RPMI7951 (cell line): ENCODE results near the gene YPEL1. TPM values are rescaled to one million over a fixed set of nuclear protein-coding genes. Genes with fewer than 3 reads are reported as not detected.
A peak's percentile ranks its signal among the peaks of the same experiment; 100 is the strongest.
"Not testable (repeated sequence)": the region's sequence is repeated elsewhere in the genome, so short reads cannot be mapped to it uniquely, and the experiment has no call there.

ENCODE experiments used
- DNase-seq: peaks from one replicate; pipeline ENCODE4 v3.0.0-alpha.2; 2012; ENCODE audit warnings: low read depth
- total RNA-seq: library from RNA; depleted of rRNA; stranded (reverse); fragments of >200 nt; shearing (Covaris generic); gene quantifications from 2 replicates; pipeline ENCODE4 v1.2.3, GENCODE V29; 2014

YPEL1 gene
- total RNA-seq, 1 experiment from 2014 or later: 1.8 TPM

- no peak for DNase-seq
Observed at GRCh38 chr22:21753374-21754111, 17.9 kb upstream of the YPEL1 start.

DNA sequence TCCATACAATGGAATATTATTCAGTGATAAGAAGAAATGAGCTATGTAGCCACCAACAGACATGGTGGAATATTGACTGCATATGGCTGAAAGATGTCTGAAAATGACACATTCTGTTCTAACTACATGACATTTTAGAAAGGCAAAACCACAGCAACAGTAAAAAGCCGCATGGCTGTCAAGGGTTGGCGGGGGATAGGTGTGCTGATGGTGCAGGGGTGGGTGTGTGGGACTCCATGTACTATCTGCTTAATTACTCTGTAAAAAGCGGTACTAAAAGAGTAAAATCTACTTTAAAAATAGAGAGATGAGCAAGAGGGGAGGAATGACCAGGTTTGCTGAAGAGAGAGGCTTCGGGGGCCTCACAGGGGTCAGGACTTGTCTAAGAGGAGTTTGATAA is 16.7 kb upstream of the YPEL1 start:
- no peak for DNase-seq

DNA sequence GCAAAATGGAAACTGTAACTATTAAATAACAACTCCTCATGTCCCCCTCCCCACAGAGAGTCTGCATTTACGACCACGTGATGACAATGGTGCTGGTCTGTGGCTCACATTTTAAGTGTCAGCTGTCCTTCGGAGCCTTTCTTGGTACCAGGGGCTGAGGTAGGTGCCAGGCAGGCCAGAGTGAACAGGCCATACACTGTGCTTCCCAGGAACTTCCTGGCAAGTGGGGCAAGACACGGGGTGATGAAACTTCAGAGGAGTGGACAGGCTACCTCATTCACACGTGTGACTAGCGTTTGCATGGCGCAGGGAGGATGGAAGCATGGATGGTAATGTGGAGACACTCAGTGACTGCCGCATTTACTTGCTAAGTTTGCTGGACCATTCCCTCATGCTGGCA is 10.4 kb upstream of the YPEL1 start:
- DNase-seq: no peak

GRCh38 chr22:21744917-21745316 is 9.3 kb upstream of the YPEL1 start:
- peak; percentile 7 for DNase-seq

GRCh38 chr22:21741790-21742189 is 6.2 kb upstream of the YPEL1 start:
- no peak for DNase-seq

GRCh38 chr22:21741059-21741458 is 5.5 kb upstream of the YPEL1 start:
- DNase-seq: no peak

DNA sequence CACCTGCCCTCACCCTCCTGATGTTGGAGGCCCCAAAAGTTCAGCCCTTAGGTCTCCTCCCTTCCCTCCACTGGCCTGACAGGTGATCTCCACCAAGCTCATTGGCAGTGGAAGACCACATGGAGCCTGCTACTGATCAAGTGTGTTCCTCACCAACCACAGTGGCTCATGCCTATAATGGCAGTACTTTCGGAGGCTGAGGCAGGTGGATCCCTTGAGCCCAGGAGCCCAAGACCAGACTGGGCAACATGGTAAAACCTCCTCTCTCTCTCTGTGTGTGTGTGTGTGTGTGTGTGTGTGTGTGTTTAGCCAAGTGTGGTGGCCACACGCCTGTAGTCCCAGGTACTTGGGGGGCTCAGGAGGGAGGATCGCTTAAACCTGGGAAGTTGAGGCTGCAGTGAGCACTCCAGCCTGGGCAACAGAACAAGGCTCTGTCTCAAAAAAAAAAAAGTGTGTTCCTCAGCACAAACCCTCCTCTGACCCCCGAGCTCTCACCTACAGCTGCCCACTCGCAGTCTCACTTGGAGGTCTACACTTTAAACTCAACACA is 4.3 kb upstream of the YPEL1 start:
- DNase-seq: no peak

- no peak for DNase-seq
Observed at GRCh38 chr22:21738966-21739365, 3.4 kb upstream of the YPEL1 start.

GRCh38 chr22:21738081-21738480 is 2.5 kb upstream of the YPEL1 start:
- no peak for DNase-seq

DNA sequence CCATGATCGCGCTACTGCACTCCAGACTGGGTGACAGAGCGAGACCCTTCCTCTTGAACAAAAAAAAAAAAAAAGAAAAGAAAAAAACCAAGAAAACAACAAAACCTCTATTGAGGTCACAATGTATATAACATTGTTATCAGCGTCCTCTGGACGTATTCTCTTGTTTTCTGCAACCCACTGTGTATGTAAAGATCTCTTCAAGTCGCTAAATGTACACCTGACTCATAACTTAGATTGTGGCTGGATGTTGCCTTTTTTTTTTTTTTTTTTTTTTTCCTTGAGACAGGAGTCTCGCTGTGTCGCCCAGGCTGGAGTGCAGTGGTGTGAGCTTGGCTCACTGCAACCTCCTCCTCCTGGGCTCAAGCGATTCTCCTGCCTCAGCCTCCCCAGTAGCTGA is 1.4 kb upstream of the YPEL1 start:
- DNase-seq: no peak

DNA sequence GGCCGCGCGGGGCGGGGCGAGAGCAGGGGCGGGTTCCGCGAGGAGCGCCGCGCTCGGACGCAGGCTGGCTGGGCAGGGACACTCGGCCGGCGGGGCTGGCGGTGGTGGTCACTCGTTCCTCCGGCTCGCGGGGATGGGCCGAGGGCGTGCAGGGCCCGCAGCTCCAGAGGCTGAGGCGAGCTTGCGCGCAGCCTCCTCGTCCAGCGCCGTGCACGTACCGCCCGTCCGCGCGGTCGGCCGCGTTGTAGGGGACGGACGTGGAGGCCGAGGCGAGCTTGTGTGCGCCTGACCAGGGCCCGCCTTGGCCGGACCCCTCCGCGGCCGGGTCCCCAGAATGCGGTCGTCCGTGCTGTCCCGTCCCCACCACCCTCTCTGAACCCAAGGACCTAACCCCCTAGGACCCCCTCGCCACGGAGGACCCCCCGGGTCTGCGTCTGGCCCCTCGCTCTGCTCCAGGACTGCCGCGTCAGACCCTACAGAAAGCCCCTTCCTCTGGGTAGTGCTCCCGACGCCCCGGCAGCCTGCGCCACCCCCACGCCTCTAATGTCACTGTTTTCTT is 569 bp upstream of the YPEL1 start:
- DNase-seq: no peak

DNA sequence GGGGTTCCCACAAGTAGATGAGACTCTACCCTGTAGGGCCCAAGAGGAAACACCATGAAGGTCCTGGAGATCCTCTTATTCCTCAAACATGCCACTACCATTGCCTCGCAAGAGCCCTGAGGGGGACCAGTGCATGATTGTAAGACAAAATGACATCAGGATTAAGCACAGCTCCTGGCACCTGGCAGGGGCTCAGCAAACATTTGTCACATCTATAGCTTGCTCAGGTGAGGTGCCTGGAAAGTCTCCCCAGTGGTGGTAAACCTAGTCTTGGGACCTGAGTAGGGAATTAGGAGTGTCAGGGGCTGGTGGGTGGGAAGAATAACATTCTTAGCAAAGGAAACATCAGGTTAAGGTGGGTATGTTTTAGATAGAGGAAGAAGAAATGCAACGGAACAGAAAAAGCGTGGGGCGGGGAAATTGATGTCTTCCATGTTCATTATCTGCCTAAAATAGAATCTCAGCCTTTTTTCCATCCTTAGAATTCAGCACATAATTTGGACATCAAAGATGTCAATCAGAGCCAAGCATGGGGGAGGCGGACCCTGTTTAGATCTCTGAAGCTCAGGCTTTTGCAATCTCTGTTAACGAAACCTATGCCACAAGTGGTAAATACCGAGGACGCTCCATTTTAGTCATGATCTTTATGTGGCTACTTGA is 924 bp downstream of the YPEL1 start:
- DNase-seq: no peak

GRCh38 chr22:21731503-21731902 is 4.1 kb downstream of the YPEL1 start:
- DNase-seq: no peak

DNA sequence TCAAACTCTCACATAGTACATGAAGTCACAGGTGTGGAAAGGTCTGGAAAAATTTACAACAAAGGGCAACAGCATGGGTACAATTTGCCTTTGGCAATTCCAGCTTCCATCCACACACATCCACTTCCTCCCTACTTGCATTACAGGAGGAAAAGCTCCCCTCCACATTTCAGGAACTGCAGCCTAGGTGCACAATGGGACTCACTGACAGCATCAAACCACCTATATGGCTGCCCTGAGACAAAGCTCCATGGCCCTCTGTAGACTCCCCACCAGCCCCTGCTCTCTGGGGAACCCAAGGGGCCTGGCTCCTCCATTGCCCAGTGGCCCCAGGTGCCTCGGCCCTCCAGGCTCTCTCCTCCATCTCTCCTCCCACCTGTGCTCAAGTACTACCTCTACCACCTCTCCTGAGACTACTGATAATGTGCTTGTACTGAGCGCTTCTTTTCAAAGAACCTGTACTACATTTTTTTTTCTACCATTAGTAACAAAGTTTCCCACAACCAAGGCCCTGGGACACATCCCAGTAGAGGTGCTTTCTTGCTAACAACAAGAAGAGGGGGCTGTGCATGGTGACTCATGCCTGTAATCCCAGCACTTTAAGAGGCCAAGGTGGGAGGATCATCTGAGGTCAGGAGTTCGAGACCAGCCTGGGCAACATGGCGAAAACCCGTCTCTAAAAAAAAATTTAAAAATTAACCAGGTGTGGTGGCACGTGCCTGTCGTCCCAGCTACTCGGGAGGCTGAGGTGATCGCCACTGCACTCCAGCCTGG is 4.9 kb downstream of the YPEL1 start:
- no peak for DNase-seq

GRCh38 chr22:21729184-21729583 is 6.4 kb downstream of the YPEL1 start:
- DNase-seq: not testable (repeated sequence)

DNA sequence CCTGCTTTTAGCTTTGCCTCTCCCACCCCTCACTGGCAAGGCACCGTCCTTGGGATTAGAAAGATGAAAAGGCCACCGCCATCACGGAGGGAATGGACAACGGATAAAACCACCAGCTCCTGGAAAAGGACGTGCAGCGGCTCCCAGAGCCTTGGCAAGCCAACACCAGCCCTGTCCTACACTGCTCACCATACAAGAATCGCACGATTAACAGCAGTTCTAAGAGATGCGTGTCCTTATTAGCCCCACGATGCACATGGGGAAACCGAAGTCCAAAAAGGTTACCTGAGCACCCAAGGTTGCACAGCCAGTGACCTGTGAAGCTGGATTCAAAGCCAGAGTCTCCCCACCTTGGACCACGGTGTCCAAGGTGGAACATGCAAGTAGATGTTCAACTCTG is 7.3 kb downstream of the YPEL1 start:
- DNase-seq: no peak

DNA sequence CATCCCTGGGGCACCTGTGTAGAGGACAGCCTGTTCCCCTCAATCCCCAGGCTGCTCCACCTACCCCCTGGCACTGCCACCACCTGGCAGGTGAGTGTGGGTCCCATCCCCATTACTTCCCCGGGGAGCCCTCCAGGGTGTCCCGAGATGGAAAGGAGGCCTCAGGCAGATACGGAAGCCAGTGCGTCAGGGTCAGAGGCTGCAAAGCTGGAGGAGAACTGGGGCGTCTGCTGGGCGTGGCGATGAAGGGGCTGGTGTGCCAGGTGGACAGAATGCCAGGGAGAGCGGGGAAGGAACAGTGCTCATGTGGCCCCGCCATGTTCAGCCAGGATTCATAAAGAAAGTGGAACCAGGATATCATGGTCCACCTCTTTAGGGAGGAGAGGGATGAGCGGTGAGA is 7.8 kb downstream of the YPEL1 start:
- no peak for DNase-seq

DNA sequence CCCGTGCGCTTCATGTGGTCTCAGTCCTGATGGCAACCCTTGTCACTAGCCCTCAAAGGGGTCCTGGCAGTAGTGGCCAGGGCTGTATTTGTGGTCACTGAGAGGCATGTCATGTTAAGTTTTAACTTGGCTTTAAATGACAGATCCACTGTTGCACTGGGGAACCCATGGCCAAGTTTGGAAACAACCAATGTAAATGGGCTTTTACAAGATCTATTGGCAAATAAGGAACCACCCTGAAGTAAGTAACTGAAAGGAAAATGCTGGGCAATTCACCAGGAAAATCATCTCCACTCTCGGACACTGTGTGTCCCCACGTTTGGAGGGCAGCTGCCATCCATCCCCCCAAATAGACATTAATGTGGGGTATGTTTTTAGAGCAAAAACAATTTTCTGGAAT is 8.4 kb downstream of the YPEL1 start:
- no peak for DNase-seq

DNA sequence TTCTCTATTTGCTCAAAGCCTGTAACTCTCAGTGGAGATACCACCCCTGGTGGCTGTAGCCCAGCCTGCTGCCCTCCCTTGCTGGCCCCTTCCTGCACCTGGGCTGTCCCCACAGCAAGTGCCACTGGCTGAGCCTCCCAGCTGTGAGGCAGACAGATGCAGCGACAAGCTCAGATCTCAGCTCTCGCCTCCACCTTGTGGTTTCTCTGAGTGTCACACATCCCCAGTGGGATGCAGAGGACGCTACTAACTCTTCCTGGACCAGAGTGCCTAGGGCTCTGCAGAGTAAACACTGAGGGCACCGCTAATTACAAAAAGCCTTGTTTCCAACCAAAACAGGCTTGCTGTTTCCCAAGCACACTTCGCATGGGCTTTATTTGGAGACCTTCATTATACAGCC is 8.9 kb downstream of the YPEL1 start:
- DNase-seq: peak; percentile 14

DNA sequence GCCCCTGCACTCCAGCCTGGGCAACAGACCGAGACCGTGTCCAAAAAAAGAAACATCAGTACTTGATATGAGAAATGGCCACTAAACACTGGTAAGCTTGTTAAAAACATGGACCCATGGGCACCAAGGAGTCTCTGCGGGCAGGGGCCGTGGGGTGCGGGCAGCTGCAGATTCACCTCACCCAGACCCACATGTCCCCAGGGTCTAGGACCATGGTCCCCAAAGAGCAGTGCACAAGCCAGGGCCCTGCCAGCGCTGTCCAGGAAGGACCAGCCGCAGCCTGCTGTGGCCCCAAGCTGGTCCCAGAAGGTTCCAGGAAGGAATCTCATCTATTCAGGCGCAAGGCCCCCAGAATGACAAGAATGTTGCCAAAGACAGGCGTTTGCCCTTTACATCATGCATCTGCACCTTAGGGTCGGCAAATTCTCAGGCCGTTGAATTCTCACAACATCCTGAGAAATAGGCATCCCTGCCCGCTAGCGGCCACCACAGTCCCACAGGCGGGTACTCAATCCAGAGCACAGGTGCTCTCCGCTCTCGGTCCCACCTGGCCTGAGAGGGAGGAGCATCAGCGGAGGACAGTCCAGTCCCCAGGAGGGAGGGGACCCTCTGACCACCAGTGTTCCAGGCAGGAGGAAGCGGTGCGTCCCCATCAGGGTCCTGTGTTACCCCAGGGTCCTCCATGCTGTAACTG is 9.5 kb downstream of the YPEL1 start:
- DNase-seq: no peak

DNA sequence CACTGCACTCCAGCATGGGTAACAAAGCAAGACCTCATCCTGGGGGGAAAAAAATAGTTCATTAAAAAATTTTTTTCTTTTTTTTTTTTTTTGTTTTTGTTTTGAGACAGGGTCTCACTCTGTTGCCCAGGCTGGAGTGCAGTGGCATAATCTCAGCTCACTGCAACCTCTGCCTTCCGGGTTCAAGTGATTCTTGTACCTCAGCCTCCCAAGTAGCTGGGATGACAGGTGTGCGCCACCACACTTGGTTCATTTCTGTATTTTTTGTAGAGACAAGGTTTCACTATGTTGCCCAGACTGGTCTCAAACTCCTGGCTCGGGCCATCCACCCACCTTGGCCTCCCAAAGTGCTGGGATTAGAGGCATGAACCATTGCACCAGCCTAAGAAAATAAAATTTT is 11.1 kb downstream of the YPEL1 start:
- not testable (repeated sequence) for DNase-seq
